NAMALWA (cell line): ENCODE data around the gene CCDC43.
"Not testable (repeated sequence)": the region's sequence is repeated elsewhere in the genome, so short reads cannot be mapped to it uniquely, and the experiment has no call there.

Source experiments
- DNase-seq: peaks from one replicate; pipeline ENCODE4 v3.0.0-alpha.2; 2015; ENCODE audit warnings: low spot score

Gene CCDC43, protein sequence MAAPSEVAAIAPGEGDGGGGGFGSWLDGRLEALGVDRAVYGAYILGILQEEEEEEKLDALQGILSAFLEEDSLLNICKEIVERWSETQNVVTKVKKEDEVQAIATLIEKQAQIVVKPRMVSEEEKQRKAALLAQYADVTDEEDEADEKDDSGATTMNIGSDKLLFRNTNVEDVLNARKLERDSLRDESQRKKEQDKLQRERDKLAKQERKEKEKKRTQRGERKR

DNA sequence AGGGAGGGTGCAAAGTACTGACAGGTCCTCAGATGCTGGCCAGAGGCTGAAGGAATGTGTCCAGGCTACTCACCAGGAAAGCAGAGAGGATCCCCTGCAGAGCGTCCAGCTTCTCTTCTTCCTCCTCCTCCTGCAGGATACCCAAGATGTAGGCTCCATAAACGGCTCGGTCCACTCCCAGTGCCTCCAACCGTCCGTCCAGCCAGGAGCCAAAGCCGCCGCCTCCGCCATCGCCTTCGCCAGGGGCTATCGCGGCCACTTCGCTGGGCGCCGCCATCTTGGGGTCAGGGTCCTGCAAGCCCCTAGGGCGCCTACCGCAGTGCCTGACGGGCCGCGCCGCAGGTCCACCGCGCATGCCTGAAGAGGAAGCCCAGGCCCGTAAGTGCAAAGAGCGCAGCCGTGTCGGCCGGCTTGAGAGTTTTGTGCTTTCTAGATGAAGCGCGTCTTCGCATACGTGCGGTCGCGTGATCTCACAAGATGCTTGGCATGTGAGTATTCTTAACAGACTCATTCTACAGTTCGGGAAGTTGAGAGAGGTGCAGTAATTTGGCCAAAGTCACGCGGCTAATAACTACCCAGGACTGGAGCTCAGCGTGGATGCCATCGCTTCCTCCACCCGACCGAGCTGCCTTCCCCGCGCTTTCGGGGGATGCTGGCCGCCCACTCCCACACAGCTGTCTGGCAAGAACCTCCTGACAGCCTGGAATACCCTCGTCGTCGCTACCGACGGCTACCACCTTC, at the start of gene CCDC43:
Gene CCDC43, minus strand, starts transcription at position 300 of the 741 bp plus-strand sequence. Its CDS starts 23 bp downstream, at position 277.
- DNase-seq, result peak; percentile 98

DNA sequence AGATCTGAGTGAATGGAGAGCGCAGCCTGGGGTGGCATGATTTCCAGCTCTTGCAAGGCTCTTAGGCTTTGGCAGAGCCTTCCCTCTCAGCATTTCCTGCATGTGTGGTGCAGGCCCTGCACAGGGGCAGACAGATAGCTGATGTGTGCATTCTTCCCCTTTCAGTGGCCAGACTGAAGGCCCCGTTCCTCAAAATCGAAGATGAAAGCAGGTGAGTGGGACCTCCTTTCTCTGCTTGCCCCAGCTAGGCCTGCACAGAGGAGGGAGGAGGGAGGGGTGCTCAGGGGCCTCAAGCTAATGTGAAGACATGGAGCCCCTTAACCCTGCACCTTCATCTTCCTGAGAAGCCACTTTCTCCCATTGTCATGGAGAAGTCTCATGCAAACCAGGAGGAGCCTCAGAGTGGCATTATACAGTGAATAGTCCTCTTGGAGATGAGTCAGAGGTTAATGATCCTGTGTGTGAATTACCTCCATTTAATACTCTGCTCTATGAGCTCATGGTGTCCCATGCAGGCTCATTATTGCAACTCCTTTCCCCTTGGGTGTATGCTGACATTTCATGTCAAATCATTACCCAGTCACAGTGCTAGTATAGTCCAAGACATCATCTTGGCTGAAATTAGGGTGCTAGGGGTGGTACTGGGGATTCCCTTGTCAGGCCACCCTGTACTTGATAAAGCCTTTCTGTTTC, 48.8 kb upstream of the CCDC43 start:
- no peak for DNase-seq

DNA sequence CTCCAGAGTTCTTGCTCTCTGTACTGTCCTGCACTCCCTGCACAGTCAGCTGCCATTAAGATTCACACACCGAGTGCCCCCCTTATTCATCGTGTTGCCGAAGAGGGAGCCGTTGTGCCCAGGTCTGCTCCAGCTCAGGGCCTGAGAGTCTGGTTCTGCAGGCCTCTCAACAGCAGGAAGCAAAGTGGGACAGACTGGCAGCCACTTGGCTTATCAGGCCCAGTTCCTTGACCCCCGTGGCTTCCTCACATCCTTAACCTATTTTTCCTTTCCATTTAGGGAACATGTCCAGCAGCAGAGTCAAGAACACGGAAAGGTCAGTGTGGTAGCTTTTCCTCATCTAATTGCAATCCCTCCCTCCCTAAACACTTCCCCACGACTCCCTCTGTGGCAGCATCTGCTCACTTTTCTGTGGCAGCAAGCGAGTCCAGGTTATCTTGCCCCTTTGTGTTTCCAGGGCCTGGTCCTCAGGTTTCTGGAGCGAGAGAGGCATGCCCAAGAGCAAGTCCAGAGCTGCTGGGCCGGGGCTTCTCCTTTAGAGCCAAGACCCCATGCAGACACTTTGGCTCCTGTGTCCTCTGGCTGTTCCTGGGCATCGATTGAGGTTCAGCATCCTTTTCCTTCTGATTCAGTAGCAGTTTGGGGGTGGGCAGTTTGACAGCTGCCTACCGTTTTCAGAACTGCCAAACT, 47.1 kb upstream of the CCDC43 start:
- no peak for DNase-seq

DNA sequence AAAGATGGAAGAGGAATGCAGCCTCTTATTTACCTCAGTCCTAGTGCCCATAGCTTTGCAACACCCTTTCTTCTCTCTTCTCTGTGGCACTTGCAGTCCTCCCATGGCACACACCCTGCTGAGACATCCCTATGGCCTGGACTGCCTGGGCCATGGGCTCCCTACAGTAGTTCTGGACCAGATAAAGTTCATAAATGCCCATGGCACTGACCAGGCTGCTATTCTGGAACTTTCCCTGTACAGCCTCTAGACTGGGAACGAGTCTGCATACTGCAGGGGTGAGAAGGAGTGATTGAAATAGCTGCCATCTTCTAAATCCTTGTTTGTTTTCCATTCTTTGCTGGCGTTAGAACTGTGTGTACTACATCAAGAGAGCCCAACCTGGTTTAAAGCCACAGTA, 44.7 kb upstream of the CCDC43 start:
- no peak for DNase-seq

DNA sequence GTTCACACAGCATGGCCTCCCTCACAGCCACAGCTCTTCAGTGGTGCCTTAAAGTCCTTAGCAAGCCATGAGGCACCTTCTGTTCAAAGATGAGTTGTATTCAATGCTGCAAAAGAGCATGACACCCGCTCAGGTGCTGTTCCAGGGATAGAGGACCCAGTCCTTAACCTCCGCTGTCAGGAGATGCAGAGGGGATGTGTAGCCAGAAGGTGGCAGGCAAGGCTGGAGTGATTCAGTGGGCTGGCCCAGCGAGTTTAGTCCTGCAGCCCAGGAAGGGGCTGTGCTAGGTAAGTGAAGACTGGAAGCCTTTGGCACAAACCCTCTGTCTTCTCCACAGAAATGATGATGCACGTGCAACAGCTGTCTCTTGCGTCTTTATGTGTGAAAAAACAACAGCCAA, 44.2 kb upstream of the CCDC43 start:
- DNase-seq, result peak; percentile 45

DNA sequence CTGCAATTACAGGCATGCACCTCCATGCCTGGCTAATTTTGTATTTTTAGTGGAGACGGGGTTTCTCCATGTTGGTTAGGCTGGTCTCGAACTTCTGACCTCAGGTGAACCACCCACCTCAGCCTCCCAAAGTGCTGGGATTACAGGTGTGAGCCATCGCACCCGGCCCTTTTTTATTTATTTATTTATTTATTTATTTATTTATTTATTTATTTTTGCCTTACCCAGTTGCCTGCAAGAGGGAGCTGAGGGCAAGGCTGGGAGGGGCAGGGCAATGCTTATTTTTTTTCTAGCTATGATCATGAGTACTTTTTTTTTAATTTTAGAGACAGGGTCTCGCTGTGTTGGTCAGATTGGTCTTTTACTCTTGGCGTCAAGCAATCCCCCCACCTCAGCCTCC, 36.5 kb upstream of the CCDC43 start:
- not testable (repeated sequence) for DNase-seq

DNA sequence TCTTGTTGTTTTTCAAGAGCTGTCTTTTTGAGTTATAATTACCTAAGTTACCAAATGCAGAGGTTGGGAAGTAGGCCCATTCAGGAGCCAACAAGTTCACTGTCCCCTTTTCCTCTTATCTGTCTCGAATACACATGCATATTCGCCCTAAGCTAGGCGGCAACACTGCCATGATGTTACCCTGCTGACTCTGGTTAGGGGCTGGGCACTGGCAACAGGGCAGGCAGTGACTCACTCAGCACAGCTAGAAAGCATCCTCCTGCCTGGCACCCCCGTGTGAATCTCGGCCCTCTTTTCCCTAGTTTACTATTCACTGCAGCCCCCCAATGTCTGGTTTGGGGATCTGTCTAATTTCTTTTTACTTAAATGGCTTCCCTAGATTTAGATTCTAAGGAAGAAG, 32.7 kb upstream of the CCDC43 start:
- DNase-seq, result no peak

DNA sequence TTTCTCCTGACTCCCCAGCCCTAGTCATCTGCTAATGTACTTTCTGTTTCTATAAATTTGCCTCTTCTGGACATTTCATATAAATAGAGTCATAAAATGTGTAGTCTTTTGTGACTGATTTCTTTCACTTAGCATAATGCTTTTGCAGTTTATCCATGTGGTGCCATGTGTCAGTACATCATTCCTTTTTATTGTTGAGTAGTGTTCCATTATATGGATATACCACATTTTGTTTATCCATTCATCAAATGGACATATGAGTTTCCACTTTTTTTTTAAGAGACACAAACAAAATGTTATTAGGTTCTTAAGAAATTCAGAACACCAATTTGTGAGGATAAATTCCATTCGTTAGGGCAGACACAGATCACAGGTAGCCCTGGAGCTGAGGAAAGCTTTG, 29.9 kb upstream of the CCDC43 start:
- DNase-seq, result no peak

DNA sequence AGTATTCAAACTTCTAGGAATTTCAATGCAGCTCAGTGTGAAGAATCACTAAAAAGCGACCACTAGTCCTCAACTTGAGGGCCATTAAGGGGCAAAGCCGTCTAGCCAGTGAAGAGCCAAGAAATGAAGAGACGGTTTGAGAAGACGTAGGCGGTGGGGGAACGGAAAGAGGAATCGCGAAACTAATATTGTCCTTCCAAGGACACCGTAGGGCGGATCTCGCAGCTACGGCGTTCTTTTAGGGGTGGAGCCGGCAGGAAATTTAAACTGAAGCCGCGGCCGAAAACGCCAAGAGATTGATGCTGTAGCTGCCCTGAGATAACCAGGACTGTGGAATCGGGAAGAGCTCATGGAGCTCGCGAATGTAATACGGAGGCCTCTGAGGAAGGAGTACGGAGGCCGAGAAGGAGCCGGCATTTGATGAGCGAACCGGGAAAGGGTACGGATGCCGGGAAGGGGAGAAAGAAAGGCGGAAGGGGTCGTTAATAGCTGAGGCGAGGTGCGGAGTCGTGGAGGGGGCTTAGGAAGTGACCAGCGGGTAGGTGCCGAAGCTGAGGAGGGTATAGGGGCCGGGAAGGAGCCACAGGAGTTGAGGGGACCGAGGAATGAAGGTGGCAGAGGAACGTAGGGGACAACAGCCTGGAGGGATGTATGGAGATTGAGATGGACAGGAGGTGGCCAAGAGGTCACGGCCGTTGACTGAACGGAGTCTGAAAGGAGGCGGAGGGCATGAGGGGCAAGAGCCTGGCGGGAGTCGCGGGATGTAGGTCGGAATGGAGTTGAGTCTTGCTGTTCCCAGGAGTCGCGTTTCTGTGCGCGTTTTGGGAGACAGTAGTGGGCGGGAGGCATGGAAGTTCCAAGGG, 19.1 kb upstream of the CCDC43 start, which contains the start of gene DBF4B:
Gene DBF4B, plus strand, starts transcription at position 265 of the 863 bp plus-strand sequence. Its CDS starts 156 bp downstream, at position 421.
- DNase-seq, result peak; percentile 91

DNA sequence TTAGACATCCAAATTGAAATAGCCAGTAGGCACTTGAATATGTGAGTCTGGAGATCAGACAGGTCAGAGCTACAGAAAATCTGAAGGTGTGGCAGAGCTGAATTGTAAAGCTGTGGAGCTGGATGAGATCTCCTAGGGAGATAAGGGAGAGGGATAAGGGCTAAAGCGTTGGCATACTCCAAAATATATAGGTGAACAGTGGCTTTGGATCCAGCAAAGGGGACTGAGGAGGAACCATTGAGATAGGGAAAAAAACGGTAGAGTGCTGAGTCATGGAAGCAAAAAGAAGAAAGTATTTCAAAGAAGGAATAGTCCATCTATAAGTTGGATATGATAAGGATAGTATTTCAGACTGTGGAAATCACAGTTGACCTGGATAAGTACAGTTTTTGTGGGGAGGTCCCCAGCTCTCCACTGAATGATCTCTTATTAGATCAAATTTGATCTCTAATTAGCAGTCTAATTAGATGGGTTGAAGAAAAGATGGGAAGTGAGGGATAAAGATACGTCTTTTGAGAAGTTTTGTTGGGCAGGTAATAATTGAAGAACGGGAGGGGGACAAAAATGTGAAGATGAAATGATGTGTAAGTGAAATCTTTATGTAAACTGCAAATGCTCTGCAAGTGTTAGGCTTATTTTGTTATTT, 18.3 kb upstream of the CCDC43 start:
- DNase-seq, result no peak

DNA sequence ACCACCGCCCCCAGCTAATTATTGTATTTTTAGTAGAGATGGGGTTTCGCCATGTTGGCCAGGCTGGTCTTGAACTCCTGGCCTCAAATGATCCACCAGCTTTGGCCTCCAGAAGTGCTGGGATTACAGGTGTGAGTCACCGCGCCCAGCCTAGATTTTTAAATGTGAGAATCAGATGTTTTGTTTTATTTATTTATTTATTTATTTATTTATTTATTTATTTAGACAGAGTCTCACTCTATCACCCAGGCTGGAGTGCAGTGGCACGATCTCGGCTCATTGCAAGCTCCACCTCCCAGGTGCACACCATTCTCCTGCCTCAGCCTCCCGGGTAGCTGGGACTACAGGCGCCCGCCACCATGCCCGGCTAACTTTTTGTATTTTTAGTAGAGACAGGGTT, 10.7 kb upstream of the CCDC43 start:
- not testable (repeated sequence) for DNase-seq

DNA sequence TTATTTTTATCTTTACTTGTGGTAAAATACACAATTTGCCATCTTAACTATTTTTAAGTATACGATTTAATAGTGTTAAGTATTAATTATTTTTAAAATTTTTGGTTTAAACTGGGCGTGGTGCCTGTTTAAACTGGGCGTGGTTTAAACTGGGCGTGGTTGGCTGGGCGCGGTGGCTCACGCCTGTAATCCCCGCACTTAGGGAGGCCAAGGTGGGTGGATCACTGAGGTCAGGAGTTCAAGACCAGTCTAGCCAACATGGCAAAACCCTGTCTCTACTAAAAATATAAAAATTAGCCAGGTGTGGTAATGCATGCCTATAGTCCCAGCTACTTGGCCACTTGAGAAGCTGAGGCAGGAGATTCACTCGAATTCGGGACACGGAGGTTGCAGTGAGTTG, 4.0 kb upstream of the CCDC43 start:
- no peak for DNase-seq

DNA sequence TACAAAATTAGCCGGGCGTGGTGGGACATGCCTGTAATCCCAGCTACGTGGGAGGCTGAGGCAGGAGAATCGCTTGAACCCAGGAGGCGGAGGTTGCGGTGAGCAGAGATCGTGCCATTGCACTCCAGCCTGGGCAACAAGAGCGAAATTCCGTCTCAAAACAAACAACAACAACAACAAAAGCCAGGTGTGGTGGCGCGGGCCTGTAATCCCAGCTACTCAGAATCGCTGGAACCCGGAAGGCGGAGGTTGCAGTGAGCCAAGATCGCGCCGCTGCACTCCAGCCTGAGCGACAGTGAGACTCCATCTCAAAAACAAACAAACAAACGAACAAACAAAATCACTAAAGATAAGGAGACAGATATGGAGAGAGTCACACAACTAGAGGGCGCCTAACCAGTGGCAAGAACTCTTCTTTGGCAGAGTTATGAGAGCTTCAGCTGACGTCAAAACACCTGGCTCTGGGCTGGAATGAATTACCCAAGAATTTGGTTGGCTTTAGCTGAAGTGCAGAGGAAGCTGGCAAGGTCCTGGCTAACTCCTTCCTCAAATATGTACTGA, 1.2 kb upstream of the CCDC43 start:
- peak; percentile 86 for DNase-seq

DNA sequence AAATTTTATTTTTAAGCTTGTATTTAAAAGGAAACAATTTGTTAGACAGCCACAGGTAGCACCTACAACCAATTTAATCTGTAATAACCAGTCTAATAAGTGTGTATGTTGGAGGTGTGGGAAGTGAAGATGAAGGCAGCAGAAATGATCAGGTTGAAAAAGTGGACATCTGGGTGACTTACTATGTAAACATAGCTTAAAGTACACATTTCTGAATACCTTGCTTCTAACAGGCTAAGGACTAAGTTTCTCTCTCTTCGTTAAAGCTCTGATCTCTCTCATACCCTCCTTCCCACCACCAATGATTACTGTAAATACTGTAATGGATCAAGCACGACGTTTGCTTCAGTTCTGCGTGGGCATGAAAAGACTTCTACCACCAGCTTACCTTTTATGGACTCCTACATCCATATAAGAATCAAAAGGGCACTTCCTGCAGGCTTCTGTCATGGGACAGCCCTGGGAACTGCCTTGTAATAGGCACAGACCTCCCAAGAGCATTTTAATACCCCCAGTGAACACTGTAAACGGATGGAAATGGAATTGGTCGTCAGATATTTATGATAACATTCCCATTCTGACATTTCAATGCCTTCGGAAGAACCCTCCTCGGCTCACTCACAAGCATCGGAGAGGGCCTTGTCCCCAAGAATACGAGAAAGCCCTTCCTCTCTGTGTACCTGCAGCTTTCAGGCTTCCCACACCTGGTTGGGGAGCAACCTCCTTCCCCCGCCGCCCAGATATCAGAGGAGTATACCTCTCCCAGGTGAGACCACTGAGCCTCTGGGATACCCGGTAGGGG, 700 bp downstream of the CCDC43 start:
- DNase-seq, result no peak

DNA sequence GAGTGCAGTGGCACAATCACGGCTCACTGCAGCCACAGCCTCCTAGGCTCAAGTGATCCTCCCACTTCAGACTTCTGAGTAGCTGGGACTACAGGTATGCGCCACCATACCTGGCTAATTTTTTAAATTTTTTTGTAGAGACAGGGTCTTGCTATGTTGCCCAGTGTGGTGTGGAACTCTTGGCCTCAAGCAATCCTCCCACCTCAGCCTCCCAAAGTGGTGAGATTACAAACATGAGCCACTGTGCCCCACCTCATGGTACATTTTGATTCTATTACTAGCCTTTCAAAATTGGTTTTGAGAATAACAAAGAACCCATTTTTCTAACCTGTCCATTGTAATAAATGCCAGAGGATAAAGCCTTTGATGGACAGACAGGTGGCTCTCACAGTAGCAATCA, 1.4 kb downstream of the CCDC43 start:
- no peak for DNase-seq

DNA sequence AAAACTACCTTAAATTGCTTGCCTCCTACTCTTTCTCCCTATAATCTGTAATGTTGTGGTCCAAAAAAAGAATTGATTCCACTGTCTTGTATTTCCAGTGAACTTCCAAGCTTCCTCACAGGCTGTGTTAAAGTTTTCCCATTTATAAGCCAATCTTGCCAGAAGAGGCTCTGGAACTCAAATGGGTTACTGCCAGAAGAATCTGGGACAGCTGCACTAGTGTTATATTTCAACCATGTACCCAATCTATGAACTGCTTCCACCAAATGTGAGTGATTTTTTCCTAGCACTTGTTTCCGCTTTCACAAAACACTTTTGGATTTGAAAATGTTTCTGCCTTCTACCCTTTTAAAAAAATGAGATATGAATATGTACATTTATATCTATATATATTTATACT, 1.8 kb downstream of the CCDC43 start:
- no peak for DNase-seq

DNA sequence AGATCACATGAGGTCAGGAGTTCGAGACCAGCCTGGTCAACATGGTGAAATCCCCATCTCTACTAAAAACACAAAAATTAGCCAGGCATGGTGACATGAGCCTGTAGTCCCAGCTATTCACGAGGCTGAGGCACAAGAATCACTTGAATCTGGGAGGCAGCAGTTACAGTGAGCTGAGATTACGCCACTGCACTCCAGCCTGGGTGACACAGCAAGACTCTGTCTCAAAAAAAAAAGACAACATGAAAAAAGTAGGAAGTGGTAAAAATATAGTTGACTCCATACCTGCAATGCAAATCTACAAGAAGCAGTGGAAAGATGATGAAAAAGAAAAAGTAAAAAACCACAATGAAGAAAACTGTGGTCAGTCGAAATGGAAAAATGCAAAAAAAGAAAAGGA, 6.3 kb downstream of the CCDC43 start:
- not testable (repeated sequence) for DNase-seq

DNA sequence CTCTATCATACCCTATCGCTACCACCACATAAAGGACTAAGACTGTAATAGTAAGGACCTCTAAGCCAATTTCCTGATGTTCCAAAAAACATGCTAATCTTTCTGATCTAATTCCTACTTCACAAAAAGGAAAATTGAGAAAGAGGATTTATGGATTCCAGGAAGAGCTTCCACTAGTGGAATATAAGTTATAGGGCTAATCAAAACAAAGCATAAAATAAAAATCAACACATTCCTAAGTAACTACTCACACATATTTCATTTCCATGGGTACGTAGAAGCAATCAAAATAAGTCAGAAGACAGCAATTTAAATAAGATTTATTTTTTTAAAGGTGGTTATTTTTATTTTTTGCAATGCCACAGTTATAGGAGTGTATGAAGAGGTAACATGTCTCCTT, 12.4 kb downstream of the CCDC43 start:
- DNase-seq, result no peak

DNA sequence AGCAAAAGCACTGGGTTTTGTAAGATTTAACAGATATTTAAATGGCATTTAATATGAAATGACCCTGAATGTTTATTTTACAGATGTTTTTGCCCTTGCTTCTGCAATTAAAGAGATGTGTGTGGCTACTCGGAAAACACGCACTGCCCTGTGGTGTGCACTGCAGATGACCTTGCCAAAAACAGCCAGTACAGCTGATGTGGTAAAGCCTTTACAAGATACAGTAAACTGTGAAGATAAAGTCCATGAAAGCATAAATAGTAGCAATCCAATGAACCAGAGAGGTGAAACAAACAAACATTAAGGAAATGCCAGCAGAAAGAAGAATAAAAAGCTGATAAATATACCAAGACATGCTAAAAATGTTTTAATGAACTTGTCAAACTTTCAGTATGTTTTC, 15.7 kb downstream of the CCDC43 start:
- no peak for DNase-seq
